Vagina (tissue), 2 donors: ENCODE results near the gene APBB2. TPM values are rescaled to one million over a fixed set of nuclear protein-coding genes. Genes with fewer than 3 reads are reported as not detected.

ENCODE experiments used
- DNase-seq, 2 donors: peaks; one replicate each; pipeline ENCODE4 v3.0.0-alpha.2; 2017; ENCODE audit errors: extremely low spot score in 2 of 2
- H3K27ac ChIP-seq: fragments of 200-600 bp; sonication (generic); one replicate; pipeline ENCODE4 v1.5.1; 2019
- H3K27me3 ChIP-seq: fragments of 200-600 bp; sonication (generic); one replicate; pipeline ENCODE4 v1.5.1; 2019
- H3K36me3 ChIP-seq, 2 donors: fragments of 200-600 bp; sonication (generic); one replicate each; pipeline ENCODE4 v1.5.1; 2017 to 2019
- H3K4me1 ChIP-seq: fragments of 200-600 bp; sonication (generic); one replicate; pipeline ENCODE4 v1.5.1; 2019
- H3K4me3 ChIP-seq, 2 donors: fragments of 200-600 bp; sonication (generic); 1 replicate in 1 of 2; 2 replicates in 1 of 2; pipeline ENCODE4 v1.5.1; 2016 to 2019
- H3K9me3 ChIP-seq: fragments of 200-600 bp; sonication (generic); one replicate; pipeline ENCODE4 v1.5.1; 2019
- CTCF ChIP-seq, 3 experiments: fragments of 450-650 bp in 2 of 3; fragments of 200-600 bp in 1 of 3; sonication (generic) in 1 of 3; IDR thresholded peaks; one replicate each; pipeline ENCODE4 v1.5.1; 2017 to 2019; ENCODE audit warnings: antibody characterized with exemption in 3 of 3, mild to moderate bottlenecking in 2 of 3, moderate library complexity in 2 of 3
- POLR2A ChIP-seq, 2 donors: fragments of 450-650 bp; IDR thresholded peaks; one replicate each; pipeline ENCODE4 v1.6.1; 2017; ENCODE audit warnings: antibody characterized with exemption in 2 of 2, mild to moderate bottlenecking in 2 of 2, moderate library complexity in 2 of 2
- POLR2AphosphoS5 ChIP-seq, 2 donors: sonication (generic); formaldehyde crosslinking; IDR thresholded peaks; one replicate each; pipeline ENCODE4 v1.9.0; 2017; ENCODE audit warnings: antibody characterized with exemption in 2 of 2, mild to moderate bottlenecking in 2 of 2, low read depth in 1 of 2; ENCODE audit not compliant: insufficient read depth in 1 of 2
- intact Hi-C: fragments of 100-400 bp; cut with DNase I; formaldehyde crosslinking; loops from one replicate; pipeline ENCODE4 v1.15.1; 2023
- total RNA-seq: library from RNA; depleted of rRNA; stranded (reverse); fragments of >200 nt; gene quantifications from one replicate; pipeline ENCODE4 v1.2.3, GENCODE V29; 2016

APBB2 gene
- total RNA-seq, 1 donor from 2014 or later, result 68.8 TPM

- intact Hi-C loops, result no loop called here
- H3K27me3 ChIP-seq, result no peaks in the 10 kb centered on the region
- H3K9me3 ChIP-seq, result no peaks in the 10 kb centered on the region
- peaks cover 21% of the 10 kb centered on the region for H3K4me1 ChIP-seq
- H3K4me3 ChIP-seq, result no peak overlapping the region
- no peak overlapping the region for H3K27ac ChIP-seq
- no peak for TF ChIP-seq POLR2A (IDR thresholded peaks at IDR 0.05)
- no peak for DNase-seq
- no peaks in the 10 kb centered on the region for H3K36me3 ChIP-seq
Measured at GRCh38 chr4:41164405-41164804, 49.9 kb downstream of the APBB2 start.

GRCh38 chr4:41161355-41161754, 53.0 kb downstream of the APBB2 start:
- DNase-seq, result no peak

GRCh38 chr4:41160856-41161255, 53.5 kb downstream of the APBB2 start:
- no peak overlapping the region for H3K4me3 ChIP-seq
- H3K27me3 ChIP-seq, result no peaks in the 10 kb centered on the region
- H3K4me1 ChIP-seq, result peaks cover 49% of the 10 kb centered on the region
- H3K36me3 ChIP-seq, result no peaks in the 10 kb centered on the region
- intact Hi-C loops, result no loop called here
- no peak for DNase-seq
- TF ChIP-seq POLR2A (IDR thresholded peaks at IDR 0.05), result no peak
- TF ChIP-seq CTCF (IDR thresholded peaks at IDR 0.05), result no peak
- TF ChIP-seq POLR2AphosphoS5 (IDR thresholded peaks at IDR 0.05; ENCODE audit: insufficient read depth in 1 of 2, low read depth in 1 of 2), result no peak
- H3K9me3 ChIP-seq, result no peaks in the 10 kb centered on the region
- no peak overlapping the region for H3K27ac ChIP-seq

More at GRCh38 chr4:41161355-41161754, 53.0 kb downstream of the APBB2 start:
- Histone ChIP-seq H3K36me3 (no peaks in the 10 kb centered on the region), H3K9me3 (no peaks in the 10 kb centered on the region), H3K27me3 (no peaks in the 10 kb centered on the region), H3K4me1 (peaks cover 44% of the 10 kb centered on the region), H3K4me3 (no peak overlapping the region), H3K27ac (no peak overlapping the region)
- TF ChIP-seq POLR2AphosphoS5 (IDR thresholded peaks at IDR 0.05; ENCODE audit: insufficient read depth in 1 of 2, low read depth in 1 of 2), result no peak
- no peak for TF ChIP-seq CTCF (IDR thresholded peaks at IDR 0.05)
- no peak for TF ChIP-seq POLR2A (IDR thresholded peaks at IDR 0.05)
- intact Hi-C loops, result no loop called here

- no peak for DNase-seq
Measured at GRCh38 chr4:41160012-41160789, 54.1 kb downstream of the APBB2 start.

GRCh38 chr4:41158756-41159155, 55.6 kb downstream of the APBB2 start:
- DNase-seq, result peak in 1 of 2 donors; percentile 67
- Histone ChIP-seq H3K9me3 (no peaks in the 10 kb centered on the region), H3K4me1 (peaks cover 69% of the 10 kb centered on the region), H3K27me3 (no peaks in the 10 kb centered on the region), H3K4me3 (no peak overlapping the region), H3K27ac (no peak overlapping the region), H3K36me3 (no peaks in the 10 kb centered on the region)
- intact Hi-C loops, result loop anchor here (10.0 kb wide), 1 partner anchor 46 kb away; no protein-coding TSS in a partner anchor
- TF ChIP-seq CTCF (IDR thresholded peaks at IDR 0.05), result no peak
- TF ChIP-seq POLR2A (IDR thresholded peaks at IDR 0.05), result no peak
- no peak for TF ChIP-seq POLR2AphosphoS5 (IDR thresholded peaks at IDR 0.05; ENCODE audit: insufficient read depth in 1 of 2, low read depth in 1 of 2)

More at GRCh38 chr4:41160012-41160789, 54.1 kb downstream of the APBB2 start:
- Histone ChIP-seq H3K4me1 (peaks cover 56% of the 10 kb centered on the region), H3K36me3 (no peaks in the 10 kb centered on the region), H3K9me3 (no peaks in the 10 kb centered on the region), H3K27me3 (no peaks in the 10 kb centered on the region), H3K4me3 (no peak overlapping the region), H3K27ac (no peak overlapping the region)
- intact Hi-C loops, result no loop called here
- TF ChIP-seq POLR2A (IDR thresholded peaks at IDR 0.05), result no peak
- no peak for TF ChIP-seq POLR2AphosphoS5 (IDR thresholded peaks at IDR 0.05; ENCODE audit: insufficient read depth in 1 of 2, low read depth in 1 of 2)
- TF ChIP-seq CTCF (IDR thresholded peaks at IDR 0.05), result no peak
